Cerebellar cortex (tissue), 1 donor: ENCODE data around the gene BTNL2.
"Not testable (repeated sequence)": the region's sequence is repeated elsewhere in the genome, so short reads cannot be mapped to it uniquely, and the experiment has no call there.

ENCODE experiments used
- DNase-seq: peaks from one replicate; pipeline ENCODE4 v3.0.0-alpha.2; 2015; ENCODE audit warnings: low spot score

BTNL2 gene

GRCh38 chr6:32369660-32370059, 37.3 kb downstream of the BTNL2 start:
- no peak for DNase-seq

- DNase-seq: no peak
Observed at GRCh38 chr6:32367644-32368043, 39.3 kb downstream of the BTNL2 start.

GRCh38 chr6:32359225-32359624, 47.8 kb downstream of the BTNL2 start:
- DNase-seq: not testable (repeated sequence)

GRCh38 chr6:32358548-32358947, 48.4 kb downstream of the BTNL2 start:
- not testable (repeated sequence) for DNase-seq

- DNase-seq: no peak
Observed at GRCh38 chr6:32355018-32355417, 52.0 kb downstream of the BTNL2 start.

- no peak for DNase-seq
Observed at GRCh38 chr6:32353348-32353747, 53.6 kb downstream of the BTNL2 start.
